Naive thymus-derived CD8-positive, alpha-beta T cell (primary cell): ENCODE data around the gene ABCG5. TPM values are rescaled to one million over a fixed set of nuclear protein-coding genes. Genes with fewer than 3 reads are reported as not detected.

ENCODE experiments used
- ATAC-seq, 2 donors: fragments of 150-1000 bp; cut with Tn5 transposase in 1 of 2; sonication (Bioruptor Pico), chemical (Tn5 transposase) in 1 of 2; 1 replicate in 1 of 2; 2 replicates in 1 of 2; pipeline ENCODE4 v1.10.0; 2021; ENCODE audit warnings: mild to moderate bottlenecking in 2 of 2, moderate library complexity in 2 of 2
- POLR2A ChIA-PET: fragments of 350-600 bp; sonication (Branson Sonifier 250); formaldehyde crosslinking; loops from one replicate; lab custom pipeline; 2021; ENCODE audit warnings: antibody characterized with exemption; lab: Charles Lee
- DNase-seq, 10 donors: peaks; one replicate each; pipeline versions ENCODE4 v3.0.0 to v3.0.0-alpha.2; 2020 to 2022
- H3K27ac Mint-ChIP-seq, 10 donors: one replicate each; pipeline ENCODE4 v1.8.0; 2020 to 2022; ENCODE audit warnings: mild to moderate bottlenecking in 10 of 10, mixed read lengths in 10 of 10, moderate library complexity in 4 of 10, inconsistent platforms in 1 of 10
- H3K27me3 Mint-ChIP-seq, 5 donors: one replicate each; pipeline ENCODE4 v1.8.0; 2021 to 2022; ENCODE audit warnings: mixed read lengths in 5 of 5
- H3K36me3 Mint-ChIP-seq, 3 donors: one replicate each; pipeline ENCODE4 v1.8.0; 2020 to 2022; ENCODE audit warnings: mixed read lengths in 3 of 3, mild to moderate bottlenecking in 2 of 3, inconsistent platforms in 1 of 3
- H3K4me1 Mint-ChIP-seq, 4 donors: one replicate each; pipeline ENCODE4 v1.8.0; 2021 to 2022; ENCODE audit warnings: mixed read lengths in 4 of 4
- H3K4me3 Mint-ChIP-seq, 10 donors: one replicate each; pipeline ENCODE4 v1.8.0; 2020 to 2022; ENCODE audit warnings: mild to moderate bottlenecking in 10 of 10, mixed read lengths in 10 of 10, moderate library complexity in 6 of 10, inconsistent platforms in 1 of 10
- H3K9me3 Mint-ChIP-seq, 9 donors: one replicate each; pipeline ENCODE4 v1.8.0; 2020 to 2022; ENCODE audit warnings: mixed read lengths in 9 of 9, mild to moderate bottlenecking in 3 of 9, inconsistent platforms in 1 of 9, moderate library complexity in 1 of 9
- polyA plus RNA-seq, 3 donors: library from polyadenylated mRNA; unstranded; fragments of 300-500 nt; fragmentation: Illumina TruSeq; gene quantifications; one replicate each; pipeline ENCODE4 v1.2.3, GENCODE V29; 2021
- total RNA-seq, 8 experiments: library from RNA in 2 of 8; stranded (reverse) in 2 of 8; gene quantifications; one replicate each; pipeline ENCODE4 v1.2.3 and lab custom pipeline; 2021 to 2026

Gene ABCG5
- total and polyA plus RNA-seq, 5 experiments from 2014 or later = not detected

- no peak overlapping the region for H3K4me3 Mint-ChIP-seq
- H3K27ac Mint-ChIP-seq = no peak overlapping the region
- POLR2A ChIA-PET = no interaction called here
- no peaks in the 10 kb centered on the region for H3K27me3 Mint-ChIP-seq
- peaks cover 0 to 3% (median 0%) of the 10 kb centered on the region in 4 donors for H3K4me1 Mint-ChIP-seq
- DNase-seq (no peak), ATAC-seq (no peak)
- peaks cover 0 to 15% (median 0%) of the 10 kb centered on the region in 9 donors for H3K9me3 Mint-ChIP-seq
- H3K36me3 Mint-ChIP-seq = peaks cover 3 to 5% (median 5%) of the 10 kb centered on the region in 3 donors
These were observed 23.9 kb downstream of the ABCG5 start for GRCh38 chr2:43814711-43815110.

GRCh38 chr2:43812947-43813346, 25.7 kb downstream of the ABCG5 start:
- ATAC-seq = no peak
- Mint-ChIP-seq H3K36me3 (peaks cover 3 to 5% (median 5%) of the 10 kb centered on the region in 3 donors), H3K4me1 (peaks cover 0 to 3% (median 0%) of the 10 kb centered on the region in 4 donors), H3K9me3 (peaks cover 0 to 15% (median 0%) of the 10 kb centered on the region in 9 donors), H3K4me3 (no peak overlapping the region), H3K27me3 (no peaks in the 10 kb centered on the region), H3K27ac (no peak overlapping the region)
- POLR2A ChIA-PET = no interaction called here
- DNase-seq = no peak

- H3K36me3 Mint-ChIP-seq = peaks cover 5 to 9% (median 7%) of the 10 kb centered on the region in 3 donors
- H3K27me3 Mint-ChIP-seq = no peaks in the 10 kb centered on the region
- peaks cover 0 to 15% (median 0%) of the 10 kb centered on the region in 9 donors for H3K9me3 Mint-ChIP-seq
- H3K27ac Mint-ChIP-seq = no peak overlapping the region
- H3K4me1 Mint-ChIP-seq = peaks cover 0 to 3% (median 0%) of the 10 kb centered on the region in 4 donors
- DNase-seq = no peak
- H3K4me3 Mint-ChIP-seq = no peak overlapping the region
- no peak for ATAC-seq
- POLR2A ChIA-PET = no interaction called here
These were observed 26.6 kb downstream of the ABCG5 start for GRCh38 chr2:43812006-43812405.

GRCh38 chr2:43810888-43811287, 27.8 kb downstream of the ABCG5 start:
- Mint-ChIP-seq H3K4me1 (peaks cover 0 to 3% (median 0%) of the 10 kb centered on the region in 4 donors), H3K36me3 (peaks cover 5 to 14% (median 11%) of the 10 kb centered on the region in 3 donors), H3K4me3 (no peak overlapping the region), H3K27ac (no peak overlapping the region), H3K27me3 (no peaks in the 10 kb centered on the region), H3K9me3 (peaks cover 0 to 7% (median 0%) of the 10 kb centered on the region in 9 donors)
- POLR2A ChIA-PET = no interaction called here
- ATAC-seq (no peak), DNase-seq (no peak)

GRCh38 chr2:43810452-43810851, 28.2 kb downstream of the ABCG5 start:
- Mint-ChIP-seq H3K4me1 (peaks cover 0 to under 1% (median 0%) of the 10 kb centered on the region in 4 donors), H3K9me3 (peaks cover 0 to 3% (median 0%) of the 10 kb centered on the region in 9 donors), H3K27me3 (no peaks in the 10 kb centered on the region), H3K4me3 (no peak overlapping the region), H3K27ac (no peak overlapping the region), H3K36me3 (peaks cover 2 to 15% (median 13%) of the 10 kb centered on the region in 3 donors)
- POLR2A ChIA-PET = no interaction called here
- DNase-seq (no peak), ATAC-seq (no peak)

GRCh38 chr2:43806719-43807031, 32.0 kb downstream of the ABCG5 start:
- ATAC-seq = no peak
- Mint-ChIP-seq H3K27ac (no peak overlapping the region), H3K9me3 (no peaks in the 10 kb centered on the region), H3K4me3 (no peak overlapping the region), H3K27me3 (no peaks in the 10 kb centered on the region), H3K4me1 (no peaks in the 10 kb centered on the region), H3K36me3 (peaks cover 0 to 23% (median 17%) of the 10 kb centered on the region in 3 donors)
- POLR2A ChIA-PET = no interaction called here
- DNase-seq = no peak

GRCh38 chr2:43803113-43803512, 35.5 kb downstream of the ABCG5 start:
- POLR2A ChIA-PET = no interaction called here
- peaks cover 0 to 25% (median 14%) of the 10 kb centered on the region in 3 donors for H3K36me3 Mint-ChIP-seq
- H3K27ac Mint-ChIP-seq = no peak overlapping the region
- no peak for ATAC-seq
- no peak for DNase-seq
- H3K9me3 Mint-ChIP-seq = no peaks in the 10 kb centered on the region
- no peaks in the 10 kb centered on the region for H3K27me3 Mint-ChIP-seq
- no peaks in the 10 kb centered on the region for H3K4me1 Mint-ChIP-seq
- no peak overlapping the region for H3K4me3 Mint-ChIP-seq

- POLR2A ChIA-PET = no interaction called here
- Mint-ChIP-seq H3K27me3 (no peaks in the 10 kb centered on the region), H3K4me3 (no peak overlapping the region), H3K9me3 (no peaks in the 10 kb centered on the region), H3K4me1 (no peaks in the 10 kb centered on the region), H3K36me3 (peaks cover 0 to 19% (median 12%) of the 10 kb centered on the region in 3 donors), H3K27ac (no peak overlapping the region)
- no peak for ATAC-seq
- no peak for DNase-seq
These were observed 36.5 kb downstream of the ABCG5 start for GRCh38 chr2:43802135-43802534.

- DNase-seq = no peak
- H3K27ac Mint-ChIP-seq = no peak overlapping the region
- ATAC-seq = no peak
- POLR2A ChIA-PET = no interaction called here
- peaks cover 0 to 19% (median 10%) of the 10 kb centered on the region in 3 donors for H3K36me3 Mint-ChIP-seq
- H3K4me1 Mint-ChIP-seq = no peaks in the 10 kb centered on the region
- H3K4me3 Mint-ChIP-seq = no peak overlapping the region
- no peaks in the 10 kb centered on the region for H3K9me3 Mint-ChIP-seq
- H3K27me3 Mint-ChIP-seq = no peaks in the 10 kb centered on the region
These were observed 37.7 kb downstream of the ABCG5 start for GRCh38 chr2:43800894-43801293.

GRCh38 chr2:43798300-43798699, 40.3 kb downstream of the ABCG5 start:
- ATAC-seq (no peak), DNase-seq (no peak)
- POLR2A ChIA-PET = no interaction called here
- Mint-ChIP-seq H3K9me3 (no peaks in the 10 kb centered on the region), H3K36me3 (peaks cover 0 to 18% (median 17%) of the 10 kb centered on the region in 3 donors), H3K4me3 (no peak overlapping the region), H3K27ac (no peak overlapping the region), H3K4me1 (no peaks in the 10 kb centered on the region), H3K27me3 (no peaks in the 10 kb centered on the region)

GRCh38 chr2:43796206-43796605, 42.4 kb downstream of the ABCG5 start:
- POLR2A ChIA-PET = no interaction called here

GRCh38 chr2:43794956-43795355, 43.7 kb downstream of the ABCG5 start:
- H3K4me1 Mint-ChIP-seq = no peaks in the 10 kb centered on the region
- H3K4me3 Mint-ChIP-seq = no peak overlapping the region
- ATAC-seq = no peak

More at GRCh38 chr2:43796206-43796605, 42.4 kb downstream of the ABCG5 start:
- Mint-ChIP-seq H3K27me3 (no peaks in the 10 kb centered on the region), H3K27ac (no peak overlapping the region), H3K4me3 (no peak overlapping the region), H3K36me3 (peaks cover 0 to 19% (median 19%) of the 10 kb centered on the region in 3 donors), H3K9me3 (no peaks in the 10 kb centered on the region), H3K4me1 (no peaks in the 10 kb centered on the region)
- no peak for ATAC-seq
- no peak for DNase-seq

GRCh38 chr2:43792653-43793052, 46.0 kb downstream of the ABCG5 start:
- POLR2A ChIA-PET = no interaction called here
- Mint-ChIP-seq H3K27ac (peak overlapping the region in 1 of 10 donors; percentile 11), H3K9me3 (no peaks in the 10 kb centered on the region), H3K4me1 (no peaks in the 10 kb centered on the region), H3K4me3 (no peak overlapping the region), H3K36me3 (peaks cover 0 to 36% (median 28%) of the 10 kb centered on the region in 3 donors), H3K27me3 (no peaks in the 10 kb centered on the region)
- ATAC-seq (no peak), DNase-seq (no peak)

More at GRCh38 chr2:43794956-43795355, 43.7 kb downstream of the ABCG5 start:
- POLR2A ChIA-PET = no interaction called here
- Mint-ChIP-seq H3K36me3 (peaks cover 0 to 27% (median 22%) of the 10 kb centered on the region in 3 donors), H3K27ac (no peak overlapping the region), H3K9me3 (no peaks in the 10 kb centered on the region), H3K27me3 (no peaks in the 10 kb centered on the region)
- no peak for DNase-seq
